Stimulated activated naive CD8-positive, alpha-beta T cell treated with anti-CD3 and anti-CD28 coated beads, Interleukin-15, amount 100 ng/mL, for 72 hours (primary cell): ENCODE measurements around the gene ZNF532.

Source experiments
- ATAC-seq: fragments of 150-1000 bp; cut with Tn5 transposase; 2 replicates; pipeline ENCODE4 v1.10.0; 2021; ENCODE audit warnings: mild to moderate bottlenecking, moderate library complexity
- DNase-seq, 2 donors: peaks; one replicate each; pipeline ENCODE4 v3.0.0; 2021 to 2022
- H3K27ac Mint-ChIP-seq, 2 donors: one replicate each; pipeline ENCODE4 v1.8.0; 2022; ENCODE audit warnings: mild to moderate bottlenecking in 2 of 2, mixed read lengths in 2 of 2, moderate library complexity in 2 of 2
- H3K27me3 Mint-ChIP-seq: one replicate; pipeline ENCODE4 v1.8.0; 2022; ENCODE audit warnings: mixed read lengths
- H3K4me1 Mint-ChIP-seq: one replicate; pipeline ENCODE4 v1.8.0; 2022; ENCODE audit warnings: mild to moderate bottlenecking, mixed read lengths
- H3K4me3 Mint-ChIP-seq, 2 donors: one replicate each; pipeline ENCODE4 v1.8.0; 2022; ENCODE audit warnings: mild to moderate bottlenecking in 2 of 2, mixed read lengths in 2 of 2, moderate library complexity in 1 of 2
- H3K9me3 Mint-ChIP-seq, 2 donors: one replicate each; pipeline ENCODE4 v1.8.0; 2022; ENCODE audit warnings: mixed read lengths in 2 of 2

The ZNF532 gene

DNA sequence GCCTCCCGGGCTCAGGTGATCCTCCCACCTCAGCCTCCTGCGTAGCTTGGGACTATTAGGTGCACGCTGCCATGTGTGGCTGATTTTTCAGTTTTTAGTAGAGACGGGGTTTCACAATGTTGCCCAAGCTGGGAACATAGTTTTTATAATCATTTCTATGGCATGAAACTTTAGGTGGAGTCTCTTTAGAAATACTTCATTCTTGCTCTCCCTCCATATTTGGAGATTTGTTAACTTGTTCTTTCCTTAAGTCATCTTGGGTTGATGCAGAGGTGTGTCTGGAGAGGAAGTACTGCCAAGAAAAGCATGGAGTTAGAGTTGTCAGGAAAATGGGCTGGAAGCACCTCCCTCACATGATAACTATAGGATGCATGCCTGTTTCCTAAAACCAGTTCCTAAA is 17.4 kb downstream of the ZNF532 start:
- no peak for ATAC-seq
- peaks cover 3% of the 10 kb centered on the region for H3K4me1 Mint-ChIP-seq
- peaks cover 33% of the 10 kb centered on the region for H3K27me3 Mint-ChIP-seq
- DNase-seq, result no peak
- H3K27ac Mint-ChIP-seq, result no peak overlapping the region
- H3K4me3 Mint-ChIP-seq, result no peak overlapping the region
- H3K9me3 Mint-ChIP-seq, result no peaks in the 10 kb centered on the region

DNA sequence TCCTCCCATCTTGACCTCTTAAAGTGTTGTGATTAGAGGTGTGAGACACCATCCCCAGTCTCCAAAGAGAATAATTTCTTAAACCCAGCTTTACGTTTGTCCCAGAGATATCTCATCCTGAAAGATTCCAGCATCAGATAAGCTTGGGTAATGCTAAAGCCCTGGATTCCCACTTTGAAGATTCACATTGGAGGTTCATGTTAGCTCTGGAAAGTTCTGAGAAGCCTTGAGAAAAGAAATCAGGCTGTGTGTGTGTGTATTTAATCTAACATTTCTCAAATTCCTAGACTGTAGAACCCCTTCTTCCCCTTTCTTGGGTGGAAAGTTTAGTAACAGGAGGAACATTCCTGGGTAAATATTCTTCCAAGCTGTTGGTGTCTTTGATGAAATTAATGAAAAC is 18.0 kb downstream of the ZNF532 start:
- H3K4me1 Mint-ChIP-seq, result peaks cover 9% of the 10 kb centered on the region
- ATAC-seq, result no peak
- H3K4me3 Mint-ChIP-seq, result no peak overlapping the region
- no peak overlapping the region for H3K27ac Mint-ChIP-seq
- peaks cover 33% of the 10 kb centered on the region for H3K27me3 Mint-ChIP-seq
- H3K9me3 Mint-ChIP-seq, result no peaks in the 10 kb centered on the region
- no peak for DNase-seq

DNA sequence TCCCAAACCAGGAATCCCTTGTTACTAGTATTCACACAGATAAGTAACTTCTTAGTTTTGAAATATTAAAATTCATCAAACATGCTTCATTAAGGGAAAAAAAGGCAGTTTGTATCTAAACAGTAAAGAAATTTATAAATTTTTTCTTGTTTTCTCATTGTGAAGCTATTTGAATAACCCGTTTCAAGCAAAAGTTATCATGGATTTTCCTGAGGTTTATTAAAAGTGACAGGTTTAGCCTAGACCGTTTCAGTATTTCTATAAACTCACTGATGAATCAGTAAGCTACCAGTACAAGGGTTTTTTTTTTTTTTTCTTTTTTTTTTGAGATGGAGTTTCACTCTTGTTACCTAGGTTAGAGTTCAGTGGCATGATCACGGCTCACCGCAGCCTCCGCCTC is 20.0 kb downstream of the ZNF532 start:
- Mint-ChIP-seq H3K27me3 (peaks cover 35% of the 10 kb centered on the region), H3K4me1 (peaks cover 11% of the 10 kb centered on the region), H3K27ac (no peak overlapping the region), H3K4me3 (no peak overlapping the region), H3K9me3 (no peaks in the 10 kb centered on the region)
- DNase-seq (no peak), ATAC-seq (no peak)

DNA sequence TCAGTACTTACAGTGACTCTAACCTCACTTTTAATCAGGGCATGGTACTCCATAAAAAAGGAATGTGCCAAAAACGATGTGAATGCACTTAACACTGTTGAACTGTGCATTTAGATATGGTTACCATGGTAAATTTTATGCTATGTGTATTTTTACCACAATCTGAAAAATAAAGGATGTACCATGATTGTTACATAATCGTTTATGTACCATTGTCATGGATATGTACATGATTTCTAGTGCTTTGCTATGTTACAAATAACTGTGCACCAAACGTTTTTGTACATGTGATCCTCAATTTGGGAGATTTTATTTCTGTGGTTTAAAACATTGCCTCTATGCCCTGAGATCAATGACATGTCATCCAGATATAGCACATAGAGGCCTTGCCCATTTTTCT is 21.8 kb downstream of the ZNF532 start:
- Mint-ChIP-seq H3K27ac (peak overlapping the region in 1 of 2 donors; percentile 25), H3K4me3 (no peak overlapping the region), H3K27me3 (peaks cover 53% of the 10 kb centered on the region), H3K4me1 (peaks cover 11% of the 10 kb centered on the region), H3K9me3 (no peaks in the 10 kb centered on the region)
- DNase-seq, result no peak
- ATAC-seq, result no peak

DNA sequence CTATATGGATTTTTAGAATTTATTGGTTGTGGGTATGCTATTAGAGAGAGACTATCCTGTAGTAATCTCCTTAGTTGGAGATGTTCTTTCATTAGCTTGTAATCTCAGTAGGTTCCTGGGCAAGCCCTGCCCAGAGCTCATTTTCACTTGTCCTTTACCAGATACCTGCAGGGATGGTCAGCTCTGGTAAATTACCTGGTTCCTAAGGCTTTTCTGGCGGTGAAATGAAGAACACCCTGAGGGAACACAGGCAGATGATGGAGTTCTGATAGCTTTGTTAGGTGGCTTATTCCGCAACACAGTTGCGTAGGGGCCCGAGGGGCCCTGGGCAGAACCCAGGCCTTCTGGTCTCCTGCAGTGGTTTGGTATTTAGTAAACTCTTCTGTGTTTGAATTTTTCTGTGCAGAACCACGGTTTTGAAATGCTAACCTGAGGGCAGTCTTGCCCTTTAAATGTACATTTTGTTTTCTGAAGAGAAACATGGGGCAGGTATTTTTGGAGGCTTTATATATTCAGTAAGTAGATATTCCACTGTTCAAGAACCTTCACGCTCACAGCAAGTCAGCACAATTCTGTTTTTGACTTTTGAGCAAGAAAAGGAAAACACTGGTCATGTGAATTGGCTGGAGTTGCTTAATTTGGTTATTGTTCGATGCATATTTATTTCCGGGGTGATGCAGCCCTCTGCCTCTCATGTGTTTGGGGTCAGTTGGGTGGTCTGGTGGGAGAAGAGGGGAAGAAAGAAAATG is 22.4 kb downstream of the ZNF532 start:
- ATAC-seq (peak; percentile 37), DNase-seq (no peak)
- Mint-ChIP-seq H3K27me3 (peaks cover 58% of the 10 kb centered on the region), H3K4me3 (peak overlapping the region in 1 of 2 donors; percentile 12), H3K4me1 (peaks cover 16% of the 10 kb centered on the region), H3K27ac (peak overlapping the region in 1 of 2 donors; percentile 76), H3K9me3 (no peaks in the 10 kb centered on the region)

DNA sequence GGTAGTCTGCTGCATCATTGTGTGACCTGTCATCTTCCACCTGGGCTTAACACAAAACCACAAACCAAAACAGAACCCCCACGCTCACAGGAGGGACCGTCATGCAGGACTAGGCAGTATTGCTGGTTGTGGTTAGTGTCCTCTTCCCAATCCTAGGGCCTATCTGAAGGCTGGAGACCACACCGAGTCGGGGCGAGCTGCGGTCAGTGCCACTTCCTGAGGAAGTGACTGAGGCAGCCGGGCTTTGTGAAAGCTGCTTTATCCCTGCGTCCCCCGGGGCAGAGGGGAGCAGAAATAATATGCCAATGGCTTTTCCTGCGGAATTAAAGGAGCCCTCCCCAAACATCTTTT is 22.9 kb downstream of the ZNF532 start:
- H3K4me3 Mint-ChIP-seq, result peak overlapping the region in 1 of 2 donors; percentile 12
- H3K4me1 Mint-ChIP-seq, result peaks cover 16% of the 10 kb centered on the region
- H3K27me3 Mint-ChIP-seq, result peaks cover 63% of the 10 kb centered on the region
- peak; percentile 88 for ATAC-seq
- no peaks in the 10 kb centered on the region for H3K9me3 Mint-ChIP-seq
- peak overlapping the region in 1 of 2 donors; percentile 76 for H3K27ac Mint-ChIP-seq
- peak in 1 of 2 donors; percentile 35 for DNase-seq

DNA sequence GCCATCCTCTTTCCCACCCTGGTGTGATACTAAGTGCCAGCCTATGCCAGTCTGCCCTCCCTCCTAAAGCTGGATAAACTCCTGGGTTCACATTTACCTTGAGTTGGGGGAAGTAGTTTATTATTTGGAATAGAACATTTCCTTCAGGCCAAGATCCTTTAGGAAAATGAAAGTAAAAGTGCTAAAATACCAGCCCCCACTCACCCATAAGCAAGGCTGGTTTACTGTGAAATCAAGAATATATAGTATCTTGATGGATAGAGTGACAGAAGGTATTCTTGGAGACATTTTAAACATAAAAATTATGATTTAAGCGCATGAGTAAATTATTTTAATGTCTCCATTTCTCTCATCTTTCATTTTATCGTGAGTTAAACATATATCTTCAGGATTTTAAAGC is 27.1 kb downstream of the ZNF532 start:
- DNase-seq (no peak), ATAC-seq (no peak)
- H3K9me3 Mint-ChIP-seq, result no peaks in the 10 kb centered on the region
- H3K27ac Mint-ChIP-seq, result no peak overlapping the region
- peaks cover 33% of the 10 kb centered on the region for H3K4me1 Mint-ChIP-seq
- no peak overlapping the region for H3K4me3 Mint-ChIP-seq
- peaks cover 70% of the 10 kb centered on the region for H3K27me3 Mint-ChIP-seq

DNA sequence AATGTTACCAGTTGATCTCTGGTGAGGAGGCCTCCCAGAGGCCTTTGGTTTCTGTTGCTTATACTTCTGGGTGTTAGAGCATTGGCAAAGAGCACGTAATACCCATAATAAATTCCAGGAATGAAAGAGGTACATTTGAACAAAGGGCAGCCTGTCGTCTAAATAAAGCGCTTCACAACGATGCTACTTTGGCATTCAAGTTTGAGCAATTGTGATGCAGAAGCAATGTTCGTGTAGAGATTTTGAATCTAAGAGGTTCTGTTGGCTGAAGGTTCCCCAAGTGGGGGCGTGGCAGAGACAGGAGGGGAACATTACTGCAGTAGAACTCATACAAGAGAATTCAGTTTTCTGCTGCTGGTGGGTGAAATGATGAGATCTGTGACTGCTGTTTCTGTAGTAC is 27.8 kb downstream of the ZNF532 start:
- H3K4me3 Mint-ChIP-seq, result no peak overlapping the region
- H3K27ac Mint-ChIP-seq, result no peak overlapping the region
- H3K4me1 Mint-ChIP-seq, result peaks cover 33% of the 10 kb centered on the region
- ATAC-seq (no peak), DNase-seq (no peak)
- H3K27me3 Mint-ChIP-seq, result peaks cover 70% of the 10 kb centered on the region
- H3K9me3 Mint-ChIP-seq, result no peaks in the 10 kb centered on the region

DNA sequence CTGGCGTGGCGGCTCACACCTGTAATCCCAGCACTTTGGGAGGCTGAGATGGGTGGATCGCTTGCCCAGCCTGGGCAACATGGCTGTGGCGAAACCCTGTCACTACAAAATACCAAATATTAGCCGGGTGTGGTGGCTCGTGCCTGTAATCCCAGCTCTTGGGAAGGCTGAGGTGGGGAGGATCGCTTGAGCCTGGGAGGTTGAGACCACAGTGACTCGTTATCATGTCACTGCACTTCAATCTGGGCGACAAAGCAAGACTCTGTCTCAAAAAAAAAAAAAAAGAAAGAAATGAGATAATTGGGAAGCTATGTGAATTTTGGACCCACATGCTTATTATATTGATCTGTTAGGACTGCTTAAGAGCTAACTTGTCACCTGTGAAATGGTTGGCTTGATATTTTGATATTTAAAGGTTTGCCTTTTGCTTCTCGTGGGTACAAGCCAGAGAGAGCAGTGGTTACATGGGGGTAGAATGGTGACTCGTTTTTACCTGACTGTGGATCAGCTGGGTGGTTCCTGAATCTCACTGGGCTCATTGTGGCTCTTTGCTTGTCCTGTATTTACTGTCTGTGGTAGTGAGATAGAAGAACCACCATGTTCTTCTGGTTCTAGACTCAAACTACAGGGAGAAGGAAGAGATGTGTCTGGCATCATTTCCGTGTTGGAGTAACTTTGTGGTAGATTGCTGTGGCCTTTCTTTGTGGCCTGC is 28.9 kb downstream of the ZNF532 start:
- H3K9me3 Mint-ChIP-seq, result no peaks in the 10 kb centered on the region
- ATAC-seq, result peak; percentile 74
- DNase-seq, result peak in 1 of 2 donors; percentile 14
- peaks cover 30% of the 10 kb centered on the region for H3K4me1 Mint-ChIP-seq
- peaks cover 70% of the 10 kb centered on the region for H3K27me3 Mint-ChIP-seq
- H3K4me3 Mint-ChIP-seq, result no peak overlapping the region
- H3K27ac Mint-ChIP-seq, result peak overlapping the region in 1 of 2 donors; percentile 47

DNA sequence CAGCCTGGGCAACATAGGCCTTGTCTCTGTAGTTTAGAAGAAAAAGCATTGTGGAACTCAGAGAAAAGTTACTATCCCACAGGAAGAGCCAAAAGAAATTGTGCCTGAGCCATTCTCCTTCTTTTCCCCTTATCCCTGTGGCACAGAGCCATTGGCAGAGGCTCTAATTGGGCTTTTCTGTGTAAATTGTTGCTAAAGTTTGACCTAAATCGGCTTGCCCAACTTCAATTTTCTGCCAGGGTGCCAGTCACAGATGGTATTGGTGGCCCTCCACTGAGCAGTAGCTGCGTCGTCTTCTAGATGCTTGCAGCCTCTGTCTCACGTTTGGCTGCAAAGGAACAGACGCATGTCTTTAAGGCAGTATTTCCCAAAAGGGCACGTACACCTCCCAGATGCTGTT is 30.3 kb downstream of the ZNF532 start:
- no peak for ATAC-seq
- Mint-ChIP-seq H3K27ac (no peak overlapping the region), H3K4me3 (no peak overlapping the region), H3K27me3 (peaks cover 62% of the 10 kb centered on the region), H3K4me1 (peaks cover 30% of the 10 kb centered on the region), H3K9me3 (no peaks in the 10 kb centered on the region)
- no peak for DNase-seq

DNA sequence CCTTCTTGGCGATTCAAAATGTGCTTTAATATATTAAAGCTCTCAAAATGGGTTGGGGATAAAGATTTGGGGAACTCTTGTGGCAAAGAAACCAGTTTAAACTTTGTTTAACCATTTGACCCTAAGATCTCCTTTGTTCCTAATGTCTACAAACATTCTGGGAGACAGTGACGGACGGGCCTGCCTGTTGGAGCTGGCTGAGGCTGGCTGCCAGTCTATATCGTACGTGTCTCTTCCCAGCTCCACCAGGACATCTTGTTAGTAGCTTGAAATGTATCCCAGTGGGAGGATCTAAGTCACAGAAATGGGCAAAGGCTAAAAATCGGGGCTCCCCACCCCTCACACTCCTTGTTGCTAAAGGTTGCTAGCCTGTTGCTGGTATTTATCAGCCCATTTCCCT is 30.7 kb downstream of the ZNF532 start:
- peaks cover 30% of the 10 kb centered on the region for H3K4me1 Mint-ChIP-seq
- DNase-seq (no peak), ATAC-seq (no peak)
- no peak overlapping the region for H3K27ac Mint-ChIP-seq
- no peaks in the 10 kb centered on the region for H3K9me3 Mint-ChIP-seq
- no peak overlapping the region for H3K4me3 Mint-ChIP-seq
- peaks cover 62% of the 10 kb centered on the region for H3K27me3 Mint-ChIP-seq

DNA sequence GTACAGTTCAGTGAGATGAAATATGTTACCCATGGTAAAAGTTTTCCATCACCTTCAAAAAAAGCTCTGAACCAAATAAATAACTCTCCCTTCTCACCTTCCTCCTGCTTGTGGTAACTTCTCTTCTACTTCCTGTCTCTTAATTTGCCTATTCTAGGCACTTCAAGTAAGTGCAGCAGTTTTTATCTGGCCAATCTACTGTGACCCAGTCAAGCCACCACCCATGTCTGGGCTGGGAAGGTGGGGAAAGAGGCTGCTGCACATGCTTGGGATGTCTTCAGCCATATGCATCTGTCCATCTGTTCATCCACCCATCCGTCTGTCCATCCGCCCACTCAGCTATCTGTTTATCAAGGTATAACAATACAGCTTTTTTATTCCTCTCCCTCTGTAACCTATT is 31.6 kb downstream of the ZNF532 start:
- ATAC-seq (no peak), DNase-seq (no peak)
- H3K27me3 Mint-ChIP-seq, result peaks cover 62% of the 10 kb centered on the region
- peaks cover 30% of the 10 kb centered on the region for H3K4me1 Mint-ChIP-seq
- H3K9me3 Mint-ChIP-seq, result no peaks in the 10 kb centered on the region
- no peak overlapping the region for H3K27ac Mint-ChIP-seq
- H3K4me3 Mint-ChIP-seq, result no peak overlapping the region

DNA sequence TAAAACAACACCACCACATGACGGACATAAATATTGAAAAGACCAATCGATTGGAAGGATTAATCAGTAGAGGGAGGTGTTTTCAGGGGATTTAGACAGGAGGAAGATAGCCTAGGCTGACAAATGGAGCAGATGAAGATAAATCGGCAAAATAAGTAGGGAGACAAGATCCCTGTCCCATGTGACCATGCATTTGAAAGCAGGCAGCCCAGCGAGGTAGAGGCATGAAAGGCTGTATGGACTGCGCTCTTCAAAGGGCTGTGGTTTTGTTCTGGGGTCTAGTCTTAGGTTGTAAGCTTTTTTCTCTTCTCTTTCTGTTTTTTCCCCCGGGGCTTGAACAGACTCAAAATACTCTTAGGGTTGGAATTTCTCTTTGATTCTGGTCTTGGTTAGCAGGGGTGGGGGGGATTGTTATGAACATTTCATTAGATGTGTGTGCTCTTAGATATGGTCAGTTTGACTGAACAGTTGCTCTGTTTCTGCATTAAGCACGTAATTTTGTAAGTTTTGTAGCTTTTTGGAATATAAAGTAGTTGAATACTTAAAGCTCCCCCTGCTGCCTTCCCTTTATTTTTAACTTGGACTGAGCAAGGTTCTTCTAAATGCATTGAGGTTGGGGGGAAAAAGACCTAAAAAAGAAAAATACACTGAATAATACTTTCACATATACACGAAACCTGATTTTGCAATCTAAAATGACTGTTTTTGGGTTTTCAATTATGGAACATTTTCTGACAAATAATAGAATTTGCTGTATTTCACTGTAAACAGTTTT is 32.2 kb downstream of the ZNF532 start:
- no peak for ATAC-seq
- H3K4me3 Mint-ChIP-seq, result no peak overlapping the region
- no peak overlapping the region for H3K27ac Mint-ChIP-seq
- DNase-seq, result no peak
- H3K9me3 Mint-ChIP-seq, result no peaks in the 10 kb centered on the region
- H3K4me1 Mint-ChIP-seq, result peaks cover 24% of the 10 kb centered on the region
- peaks cover 63% of the 10 kb centered on the region for H3K27me3 Mint-ChIP-seq

DNA sequence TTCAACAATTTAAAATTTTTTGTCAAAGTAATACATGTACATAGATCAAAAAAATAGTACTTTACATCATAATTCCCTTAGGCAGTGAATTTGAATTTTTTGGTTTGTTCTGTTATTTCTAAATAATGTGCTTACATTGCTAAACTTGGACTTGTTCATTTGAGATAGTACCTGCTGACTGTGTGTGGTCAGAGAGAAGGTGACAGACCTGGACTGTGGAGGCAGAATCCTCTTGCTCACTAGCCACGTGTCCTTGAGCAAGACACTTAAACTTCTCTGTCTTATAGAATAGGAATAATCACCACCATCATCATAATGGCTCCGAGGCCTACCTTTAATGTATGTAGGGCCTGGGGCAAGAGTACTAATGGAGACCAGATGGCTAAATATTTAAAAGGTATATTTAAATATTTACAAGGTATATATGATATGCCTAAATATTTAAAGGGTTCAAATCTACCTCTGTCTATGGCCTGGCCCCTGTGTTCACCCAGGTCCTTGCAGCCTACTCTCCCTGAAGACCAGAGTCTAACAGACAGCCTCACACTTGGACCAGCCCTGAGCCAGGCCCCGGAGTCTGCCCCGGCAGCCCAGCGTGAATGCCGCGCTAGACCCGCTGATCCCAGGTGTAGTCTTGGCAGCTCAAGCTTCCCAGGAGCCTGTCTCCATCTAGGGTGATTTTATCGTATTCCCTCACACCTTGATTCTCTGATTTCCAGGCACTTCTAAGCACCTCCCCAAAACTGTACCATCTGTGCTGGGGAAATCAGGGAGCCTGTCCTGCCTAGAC is 33.5 kb downstream of the ZNF532 start:
- Mint-ChIP-seq H3K9me3 (no peaks in the 10 kb centered on the region), H3K27ac (no peak overlapping the region), H3K4me3 (no peak overlapping the region), H3K27me3 (peaks cover 59% of the 10 kb centered on the region), H3K4me1 (peaks cover 24% of the 10 kb centered on the region)
- DNase-seq, result no peak
- peak; percentile 40 for ATAC-seq

DNA sequence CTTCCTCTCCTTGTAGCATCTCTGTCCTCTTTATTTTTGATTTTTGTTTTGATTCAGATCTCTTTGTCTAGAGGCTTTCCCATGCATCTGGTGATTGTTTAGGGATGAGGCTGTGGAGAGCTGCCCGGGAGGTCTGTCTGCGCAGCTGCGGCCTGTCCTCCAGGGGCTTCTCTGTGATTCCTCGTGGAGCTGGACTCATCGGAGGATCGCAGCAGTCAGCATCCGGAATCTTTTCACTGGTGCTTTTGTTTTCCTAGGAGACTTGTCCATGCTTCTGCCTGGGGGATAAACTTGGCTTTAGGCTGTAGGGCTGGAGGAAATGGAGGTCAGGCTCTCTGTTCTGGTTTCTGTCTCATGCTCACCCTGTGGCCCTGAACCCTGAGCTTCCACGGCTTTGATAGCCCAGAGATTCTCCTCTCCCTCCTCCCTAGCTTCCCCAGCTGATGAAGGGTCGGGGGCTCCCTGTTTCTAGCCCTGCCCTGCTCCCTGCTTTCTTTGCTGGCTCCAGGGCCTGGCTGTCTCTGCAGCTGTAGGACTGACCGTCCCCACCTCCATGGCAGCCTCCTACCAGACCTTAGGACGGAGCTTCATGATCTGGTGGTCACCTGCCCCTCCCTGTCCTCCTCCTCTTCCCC is 35.5 kb downstream of the ZNF532 start:
- Mint-ChIP-seq H3K4me3 (no peak overlapping the region), H3K9me3 (no peaks in the 10 kb centered on the region), H3K27ac (peak overlapping the region in 1 of 2 donors; percentile 3), H3K27me3 (peaks cover 53% of the 10 kb centered on the region), H3K4me1 (peaks cover 17% of the 10 kb centered on the region)
- DNase-seq (no peak), ATAC-seq (no peak)
